SH-SY5Y (cell line): Measurements from ENCODE around the gene SELENOW.

Experiments used
- GATA2 ChIP-seq: IDR thresholded peaks from 2 replicates; pipeline ENCODE4 v1.6.1; 2011; ENCODE audit warnings: mild to moderate bottlenecking, low read depth, low read length
- GATA3 ChIP-seq: IDR thresholded peaks from 2 replicates; pipeline ENCODE4 v1.6.1; 2011; ENCODE audit warnings: low read depth, mild to moderate bottlenecking, low read length, moderate library complexity

GRCh38 chr19:47756953-47757608 lies 21.4 kb upstream of the SELENOW start:
- TF ChIP-seq GATA2, result no peak
- no peak for TF ChIP-seq GATA3
